Medulla oblongata (tissue), 1 donor: ENCODE results near the gene BCL6.

Source experiments
- DNase-seq: peaks from one replicate; pipeline ENCODE4 v3.0.0-alpha.2; 2015; ENCODE audit errors: extremely low spot score

BCL6 gene

DNA sequence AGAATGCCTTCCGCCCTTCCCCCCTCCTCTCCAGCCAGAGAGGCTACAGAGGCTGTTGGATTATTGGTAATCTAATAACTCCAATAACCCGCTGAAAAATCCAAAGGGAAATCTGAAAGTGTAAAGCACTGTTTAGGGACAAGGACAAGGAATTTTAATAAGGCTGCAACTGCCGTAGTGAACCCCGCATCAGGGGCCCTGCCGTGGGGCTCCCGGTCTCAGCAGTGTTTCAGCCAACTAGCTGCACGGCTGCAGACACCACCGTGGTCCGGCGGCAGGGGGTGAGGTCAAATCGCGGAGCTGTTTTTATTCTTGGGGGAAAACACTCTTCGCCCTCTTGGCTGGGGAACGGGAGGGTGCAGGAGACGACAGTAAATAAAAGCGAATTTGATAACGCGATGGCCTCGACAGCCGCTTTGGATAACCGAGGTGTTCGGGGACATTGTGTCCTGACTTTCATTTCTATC is 6.1 kb downstream of the BCL6 start:
- peak; percentile 68 for DNase-seq

DNA sequence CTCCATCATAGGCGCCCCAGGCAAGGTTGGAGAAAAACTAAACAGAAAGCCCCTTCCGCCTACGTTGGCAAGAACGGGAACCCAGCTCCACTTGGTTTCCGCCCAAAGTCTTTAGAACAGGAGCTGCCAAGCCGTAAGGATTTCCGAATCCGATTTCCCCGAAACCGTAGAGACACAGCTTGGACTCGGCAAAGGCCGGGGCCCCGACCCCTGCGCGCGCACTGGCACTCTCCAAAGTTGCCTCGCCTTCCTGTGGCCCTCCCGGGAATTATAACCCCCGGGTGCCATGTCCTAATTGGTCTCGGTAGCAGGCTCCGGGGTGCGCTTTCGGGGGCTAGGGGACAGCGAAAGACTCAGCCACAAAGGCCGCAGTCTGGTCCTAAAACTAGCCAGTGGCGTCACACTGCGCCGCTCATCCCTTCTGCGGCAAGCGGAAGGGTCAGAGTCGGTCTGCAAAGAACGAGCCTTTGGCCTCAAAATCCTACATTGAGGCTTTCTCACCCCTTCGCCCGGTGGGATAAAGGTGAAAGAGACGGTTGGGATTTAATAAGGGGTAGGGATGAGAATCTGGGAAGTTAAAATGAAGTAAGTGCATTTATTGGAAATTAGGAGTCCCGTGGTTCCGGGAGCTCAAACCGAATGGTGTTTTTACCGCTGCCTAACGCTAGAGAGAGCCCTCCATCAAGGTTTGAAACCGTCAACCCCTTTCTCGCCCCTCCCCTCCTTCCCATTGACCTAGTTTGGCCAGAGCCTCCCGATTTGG is 6.8 kb downstream of the BCL6 start:
- DNase-seq = peak; percentile 98

DNA sequence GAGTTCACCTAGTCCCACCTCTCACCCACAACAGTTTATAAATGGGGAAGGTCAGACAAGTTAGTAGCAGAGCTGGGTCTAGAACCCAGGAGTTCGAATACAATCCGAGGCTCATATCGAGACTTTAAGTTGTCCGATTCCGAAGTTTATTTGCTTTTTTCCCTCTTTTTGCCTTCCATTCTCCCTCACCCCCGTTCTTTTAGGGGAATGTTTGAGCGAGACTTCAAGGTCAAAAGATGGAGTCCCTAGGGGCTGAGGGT is 7.3 kb downstream of the BCL6 start:
- peak; percentile 67 for DNase-seq

DNA sequence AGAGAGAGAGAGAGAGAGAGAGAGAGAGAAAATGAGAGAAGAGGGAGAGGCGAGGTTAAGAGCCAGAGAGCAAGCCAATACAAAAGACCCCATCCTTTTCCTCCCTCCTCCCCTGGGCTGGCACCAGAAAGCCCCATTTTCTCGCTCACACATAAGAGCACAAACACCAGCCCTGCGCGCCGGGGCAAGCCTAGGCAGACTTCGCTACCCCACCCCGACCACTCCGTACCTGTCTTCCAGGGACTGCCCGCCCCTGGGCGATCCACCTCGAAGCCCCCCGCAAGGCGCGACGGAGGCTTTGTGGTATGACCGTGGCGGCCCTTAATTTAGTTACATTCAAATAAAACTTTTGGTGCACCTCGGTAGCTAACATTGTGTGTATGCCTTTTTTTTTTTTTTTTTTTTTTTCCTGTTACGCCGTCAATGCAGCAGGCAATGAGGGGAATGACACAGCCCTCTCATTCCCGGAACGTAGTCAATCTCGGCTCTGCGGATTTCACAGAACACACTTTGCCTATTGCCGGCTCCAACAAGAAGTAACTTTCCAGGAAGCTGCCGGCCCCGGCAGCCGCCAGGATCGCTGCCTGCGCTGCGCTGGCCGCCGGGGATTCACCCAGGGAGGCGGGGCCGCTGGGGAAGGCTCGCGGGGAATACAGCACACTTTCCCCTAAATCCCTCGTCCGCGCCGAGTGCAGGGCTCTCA is 7.7 kb downstream of the BCL6 start:
- DNase-seq = peak; percentile 57

DNA sequence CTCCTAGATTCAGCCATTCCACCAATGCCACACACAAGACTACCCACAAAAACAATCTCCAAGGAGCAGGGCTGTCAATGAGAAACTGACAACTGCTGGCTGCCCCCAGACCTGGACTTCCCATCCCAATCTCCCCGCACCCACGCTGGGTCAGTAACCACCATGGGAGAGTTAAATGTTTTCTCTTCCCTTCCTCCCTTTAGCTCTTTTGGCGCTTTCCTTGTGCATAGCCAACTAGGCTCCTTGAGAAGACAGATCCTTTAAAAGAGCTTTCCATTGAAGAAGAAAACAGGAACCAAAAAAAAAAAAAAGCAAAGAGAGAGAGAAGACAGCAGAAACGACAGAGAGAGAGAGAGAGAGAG is 8.3 kb downstream of the BCL6 start:
- peak; percentile 49 for DNase-seq

DNA sequence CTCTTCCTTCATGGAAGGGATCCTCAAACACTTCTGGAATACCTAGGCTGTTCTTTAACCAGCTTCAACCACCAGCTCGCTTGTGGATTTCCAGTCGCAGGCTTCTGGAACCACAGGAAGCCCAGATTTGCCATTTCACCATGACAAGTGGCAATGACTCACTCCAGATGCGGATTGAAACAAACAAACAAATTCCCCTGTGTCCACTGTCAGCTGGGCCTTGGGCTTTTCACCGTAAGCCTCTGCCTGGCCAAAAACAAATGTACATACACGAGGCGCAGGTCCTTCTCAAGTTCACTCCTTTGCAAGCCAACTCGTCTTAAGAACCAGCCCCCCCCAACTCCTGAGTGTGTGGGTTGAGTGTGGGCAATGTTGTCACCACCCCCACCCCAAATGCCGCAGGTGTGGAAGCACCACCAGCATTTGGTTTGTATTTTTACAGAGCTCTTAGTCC is 8.8 kb downstream of the BCL6 start:
- DNase-seq = peak; percentile 46

DNA sequence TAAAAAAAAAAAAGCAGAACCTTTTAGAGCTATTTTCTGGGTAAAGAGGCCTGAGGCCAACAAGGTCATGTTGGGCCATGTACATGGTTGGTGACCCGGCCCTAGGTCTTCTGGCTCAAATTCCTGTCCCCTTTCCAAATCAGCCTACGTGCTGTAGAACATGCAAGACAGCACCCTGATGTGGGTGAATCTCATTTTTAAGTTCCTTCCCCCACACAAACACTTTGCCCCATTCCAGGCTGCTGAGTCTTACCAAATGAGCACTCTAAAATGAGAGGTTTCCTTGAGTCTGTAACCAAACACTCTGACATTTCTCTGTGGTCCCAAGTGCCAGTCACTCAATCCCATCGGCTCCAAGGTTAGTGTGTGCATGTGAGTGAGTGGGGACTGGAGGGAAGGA is 9.4 kb downstream of the BCL6 start:
- peak; percentile 33 for DNase-seq

DNA sequence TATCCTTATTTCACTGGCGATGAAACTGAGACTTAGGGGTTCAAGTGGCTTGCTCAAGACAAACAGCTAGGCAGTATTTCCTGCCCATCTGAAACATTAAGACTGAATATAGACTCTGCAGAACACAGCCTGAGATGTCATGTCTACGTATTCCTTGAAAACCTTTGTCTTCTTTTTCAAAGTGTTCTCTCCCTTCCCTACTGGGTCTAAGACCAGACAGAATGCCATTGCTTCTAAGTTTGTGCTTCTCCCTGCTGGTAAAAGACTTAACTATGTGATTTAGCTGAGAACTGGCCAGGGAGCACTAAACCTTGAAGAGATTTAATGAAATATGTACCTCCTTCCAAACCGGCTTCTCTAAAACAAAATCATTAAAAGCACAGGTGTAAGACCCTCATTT is 9.9 kb downstream of the BCL6 start:
- no peak for DNase-seq

DNA sequence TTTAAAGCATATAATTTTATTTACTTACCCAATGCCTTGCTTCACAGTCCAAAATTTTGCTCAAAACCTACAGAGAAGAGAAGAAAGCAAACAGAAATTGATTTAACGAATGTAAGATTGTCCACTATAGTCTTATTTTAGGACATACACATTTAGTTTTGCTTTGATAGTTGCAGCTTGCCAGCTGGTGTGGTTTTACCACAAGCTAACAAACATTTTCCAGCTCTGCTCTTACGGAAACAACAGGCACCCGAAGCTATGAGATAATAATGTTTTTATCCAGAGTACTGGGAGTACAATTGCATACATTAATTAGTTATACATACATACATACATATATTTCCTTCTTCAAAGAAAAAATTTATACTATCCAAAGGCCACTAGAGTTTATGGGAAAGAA is 10.4 kb downstream of the BCL6 start:
- no peak for DNase-seq

DNA sequence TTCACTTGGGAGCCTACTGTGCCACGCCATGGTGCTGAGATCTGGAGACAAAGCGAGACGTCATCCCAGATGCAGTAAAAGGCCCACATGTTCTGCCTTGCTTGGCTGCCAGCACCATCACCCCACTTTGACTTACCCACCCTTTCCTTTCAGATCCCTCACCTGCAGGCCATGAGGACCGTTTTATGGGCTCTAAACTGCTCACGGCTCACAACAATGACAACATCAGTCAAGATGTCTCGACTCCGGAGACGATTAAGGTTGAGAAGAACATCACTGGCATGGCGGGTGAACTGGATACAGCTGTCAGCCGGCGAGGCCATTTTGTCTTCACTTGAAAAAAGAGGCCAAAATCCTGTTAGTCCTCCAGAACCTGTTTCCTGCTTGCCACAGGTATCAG is 11.9 kb downstream of the BCL6 start:
- no peak for DNase-seq

DNA sequence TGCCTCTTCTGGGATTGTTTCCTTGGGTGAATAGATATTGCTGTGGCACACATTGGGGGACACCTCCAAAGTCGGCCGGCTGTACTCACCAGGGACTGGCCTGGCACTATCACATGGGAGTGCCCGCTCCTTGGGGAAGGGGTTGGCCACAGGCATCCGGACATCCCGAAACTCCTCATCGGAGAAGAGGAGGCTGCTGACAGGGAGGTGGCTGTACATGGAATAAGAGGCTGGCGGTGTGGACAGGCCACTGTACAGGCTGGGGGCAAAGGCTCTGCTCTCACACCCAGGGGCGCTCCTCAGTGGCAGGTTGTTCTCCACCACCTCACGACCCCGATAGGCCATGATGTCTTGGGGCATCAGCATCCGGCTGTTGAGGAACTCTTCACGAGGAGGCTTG is 15.7 kb downstream of the BCL6 start:
- no peak for DNase-seq

DNA sequence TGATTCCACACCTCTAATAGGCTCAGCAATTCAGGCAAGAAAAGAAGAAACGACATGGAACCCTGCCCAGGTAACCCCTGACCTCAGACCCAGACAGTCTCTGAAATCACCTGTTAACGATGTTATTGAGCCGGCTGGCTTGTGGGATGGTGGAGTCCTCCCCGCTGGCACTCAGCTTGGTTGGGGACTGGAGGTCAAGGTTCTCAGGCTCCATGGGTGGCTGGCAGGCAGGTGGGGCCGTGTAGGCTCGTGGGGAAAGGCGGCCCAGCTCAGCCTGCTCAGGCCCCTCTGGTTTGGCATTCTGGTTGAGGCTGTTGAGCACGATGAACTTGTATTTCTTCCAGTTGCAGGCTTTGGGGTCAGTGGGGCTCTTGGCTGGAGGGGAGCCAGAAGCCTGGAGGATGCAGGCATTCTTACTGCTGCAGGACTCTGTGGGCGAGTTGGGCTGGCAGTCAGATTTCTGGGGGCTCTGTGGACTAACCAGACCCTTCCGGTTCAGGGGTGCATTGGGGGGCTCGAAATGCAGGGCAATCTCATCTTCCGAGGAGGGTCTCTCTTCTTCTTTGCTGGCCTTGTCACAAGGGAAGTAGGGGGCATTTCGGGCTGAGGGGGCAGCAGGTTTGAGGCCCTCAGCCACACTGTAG is 16.2 kb downstream of the BCL6 start:
- DNase-seq = no peak

DNA sequence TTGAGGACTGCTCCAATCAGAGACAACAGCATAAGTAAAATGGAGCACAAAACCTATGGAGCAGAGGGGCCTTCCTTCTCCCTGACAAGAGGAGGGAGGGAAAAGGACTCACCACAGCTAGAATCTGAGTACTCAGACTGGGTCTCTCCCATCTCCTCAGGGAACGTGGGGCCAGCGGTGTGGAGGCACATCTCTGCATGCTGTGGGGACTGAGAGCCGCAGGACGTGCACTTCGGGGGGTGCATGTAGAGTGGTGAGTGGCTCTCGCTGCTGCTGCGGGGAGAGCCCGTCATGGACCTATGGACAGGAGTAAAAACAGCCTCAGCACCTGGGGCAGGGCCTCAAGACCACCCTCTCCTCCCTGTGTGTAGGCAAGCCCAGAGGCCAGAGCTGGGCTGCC is 17.0 kb downstream of the BCL6 start:
- no peak for DNase-seq

DNA sequence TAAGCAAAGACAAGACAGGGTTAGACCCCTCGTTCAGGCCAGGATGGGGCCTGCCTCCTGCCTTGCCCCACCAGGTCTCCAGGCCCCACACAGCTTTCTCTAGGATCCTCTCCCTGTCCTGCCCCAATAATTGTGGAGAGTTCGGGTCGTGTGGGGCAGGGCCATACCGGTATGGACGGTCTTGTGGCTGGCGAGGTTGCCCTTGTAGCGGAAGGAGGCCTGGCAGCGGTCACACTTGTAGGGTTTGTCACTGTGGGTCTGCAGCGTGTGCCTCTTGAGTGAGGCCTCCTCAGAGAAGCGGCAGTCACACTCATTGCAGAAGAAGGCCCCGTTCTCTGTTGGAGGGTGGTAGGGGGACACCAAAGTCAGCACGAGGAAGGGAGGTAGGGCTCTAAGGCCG is 18.7 kb downstream of the BCL6 start:
- DNase-seq = no peak

DNA sequence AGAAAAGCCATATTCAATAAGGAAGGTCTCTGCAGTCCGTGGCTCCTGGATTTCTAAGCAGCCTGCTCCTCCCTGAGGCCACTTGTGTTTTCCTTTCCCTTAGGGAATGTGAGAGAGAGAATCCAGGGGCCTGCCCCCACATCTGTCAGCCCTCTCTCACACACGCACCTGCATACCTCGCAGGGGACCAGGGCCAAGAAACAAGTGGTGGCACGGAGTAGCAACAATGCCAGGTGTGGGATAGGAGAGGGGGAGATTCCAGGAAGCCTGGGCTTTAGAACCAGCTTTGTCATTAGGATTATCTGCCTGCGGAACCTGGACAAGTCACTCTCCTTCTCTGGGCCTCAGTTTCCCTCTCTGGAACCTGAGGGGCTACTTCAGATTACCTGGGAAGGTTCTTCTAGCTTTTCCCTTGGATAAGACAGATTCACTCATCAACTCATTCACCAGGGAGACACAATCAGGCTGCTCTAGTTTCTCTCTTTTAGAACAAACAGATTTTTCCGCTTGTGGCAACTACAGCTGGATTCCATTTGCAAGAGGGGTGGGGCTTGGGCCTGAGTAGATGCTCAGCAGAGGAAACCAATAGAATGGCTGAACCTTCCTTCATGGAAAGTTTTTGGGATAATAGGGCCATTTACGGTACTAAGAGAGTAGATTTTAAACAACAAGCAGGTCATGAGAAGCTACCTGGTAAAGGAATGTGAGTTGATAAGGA is 19.5 kb downstream of the BCL6 start:
- no peak for DNase-seq

DNA sequence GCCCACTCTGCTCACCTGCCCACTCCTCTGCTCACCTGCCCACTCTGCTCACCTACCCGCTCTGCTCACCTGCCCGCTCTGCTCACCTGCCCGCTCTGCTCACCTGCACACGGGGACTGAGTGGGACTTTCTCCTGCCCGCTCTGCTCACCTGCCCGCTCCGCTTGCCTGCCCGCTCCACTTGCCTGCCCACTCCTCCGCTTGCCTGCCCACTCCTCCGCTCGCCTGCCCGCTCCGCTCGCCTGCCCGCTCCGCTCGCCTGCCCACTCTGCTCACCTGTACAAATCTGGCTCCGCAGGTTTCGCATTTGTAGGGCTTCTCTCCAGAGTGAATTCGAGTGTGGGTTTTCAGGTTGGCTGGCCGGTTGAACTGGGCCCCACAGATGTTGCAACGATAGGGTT is 20.0 kb downstream of the BCL6 start:
- DNase-seq = no peak

DNA sequence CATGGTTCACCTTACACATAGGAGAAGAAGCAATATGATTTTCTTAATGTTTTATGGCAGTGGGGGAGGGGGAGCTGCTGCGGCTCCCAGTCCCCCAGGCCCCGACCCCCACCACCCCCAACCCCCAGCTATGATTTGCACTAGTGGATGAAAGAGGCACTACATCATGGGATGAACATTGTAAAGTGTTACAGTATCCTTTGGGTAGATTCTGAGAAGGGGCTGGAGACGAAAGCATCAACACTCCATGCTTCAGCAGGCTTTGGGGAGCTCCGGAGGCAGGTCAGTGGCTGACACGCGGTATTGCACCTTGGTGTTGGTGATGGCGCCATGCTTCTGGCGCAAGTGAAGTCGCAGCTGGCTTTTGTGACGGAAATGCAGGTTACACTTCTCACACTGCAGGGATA is 23.1 kb downstream of the BCL6 start:
- no peak for DNase-seq

DNA sequence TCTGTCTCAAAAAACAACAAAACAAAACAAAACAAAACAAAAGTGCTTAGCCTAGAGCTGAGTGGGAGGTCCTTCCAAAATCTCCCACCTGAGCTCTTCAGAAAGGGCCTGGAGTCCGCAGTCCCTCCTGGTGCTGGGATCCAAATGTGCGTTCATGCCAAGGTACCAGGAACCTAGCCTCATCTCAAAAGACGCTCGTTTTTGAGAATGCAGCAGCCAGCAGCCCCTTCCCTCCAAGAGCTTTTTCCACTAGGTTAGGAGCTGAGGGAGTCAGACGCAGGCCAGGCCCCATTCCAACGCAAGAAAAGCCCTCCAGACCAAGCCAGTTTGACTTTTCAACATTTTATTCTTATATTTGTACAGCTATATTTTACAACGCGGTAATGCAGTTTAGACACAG is 24.2 kb downstream of the BCL6 start:
- no peak for DNase-seq

DNA sequence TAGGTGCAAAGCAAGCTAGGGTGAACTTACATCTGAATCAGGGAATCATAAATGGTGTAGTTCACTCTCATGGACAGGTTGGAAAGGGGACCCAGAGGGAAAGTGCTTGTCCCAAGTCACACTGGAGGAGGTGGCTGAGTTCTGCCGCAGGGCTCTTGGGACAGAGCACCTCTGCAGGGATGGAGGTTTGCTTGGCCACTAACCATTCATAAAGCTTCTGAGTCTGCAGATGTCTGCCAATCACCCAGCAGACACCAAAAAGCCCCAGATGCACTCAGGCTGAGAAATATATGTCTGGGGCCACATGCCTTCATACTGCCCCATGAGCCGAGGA is 25.0 kb downstream of the BCL6 start:
- DNase-seq = no peak

DNA sequence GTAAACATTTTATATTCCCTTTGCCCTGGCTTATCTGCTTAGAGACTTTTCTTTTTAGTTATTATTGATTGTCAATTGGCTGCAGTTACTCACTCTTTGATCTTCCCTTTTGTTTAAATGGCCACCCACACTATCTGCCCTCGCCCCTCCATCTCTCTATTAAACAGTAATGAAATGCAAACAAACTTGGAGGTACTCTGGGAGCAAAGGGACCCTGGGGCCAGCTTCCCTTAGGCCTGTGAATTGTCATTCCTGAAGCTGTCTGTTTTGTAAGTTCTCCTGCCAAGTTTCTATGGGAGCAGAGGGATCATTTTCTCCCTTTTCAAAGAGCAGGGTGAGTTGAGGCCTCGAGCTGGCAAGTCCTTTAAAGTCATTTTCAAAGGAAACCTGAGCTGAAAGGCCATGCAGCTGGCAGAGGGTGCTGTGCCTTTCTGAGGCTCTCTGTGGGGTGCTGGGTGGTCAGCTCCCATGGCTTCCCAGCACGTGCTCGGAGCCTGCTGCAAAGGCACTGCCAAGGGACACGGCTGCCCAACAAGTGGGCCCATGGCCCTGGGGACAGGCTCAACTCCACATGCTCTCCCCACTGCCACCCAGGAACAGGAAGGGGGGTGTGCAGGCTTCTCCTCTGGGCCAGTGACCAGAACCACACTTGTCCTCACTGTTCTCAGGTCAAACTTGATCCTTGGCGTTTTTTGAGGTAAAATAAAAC is 25.5 kb downstream of the BCL6 start:
- DNase-seq = peak; percentile 78

DNA sequence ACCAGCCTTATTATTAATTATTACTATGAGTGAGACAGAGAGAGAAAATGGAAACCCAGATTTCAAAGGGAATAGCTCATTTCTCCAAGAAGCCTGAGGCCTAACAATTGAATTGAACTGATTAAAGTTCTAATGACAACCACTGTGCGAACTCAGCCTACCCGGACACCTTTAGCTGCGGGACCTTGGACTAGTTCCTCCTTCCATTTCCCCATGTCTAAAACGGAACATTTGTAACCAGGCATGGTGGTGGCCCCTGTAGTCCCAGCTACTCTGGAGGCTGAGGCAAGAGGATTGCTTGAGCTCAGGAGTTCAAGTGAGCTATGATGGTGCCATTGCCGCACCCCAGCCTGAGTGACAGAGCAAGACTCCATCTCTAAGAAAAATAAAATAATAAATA is 26.5 kb downstream of the BCL6 start:
- no peak for DNase-seq

DNA sequence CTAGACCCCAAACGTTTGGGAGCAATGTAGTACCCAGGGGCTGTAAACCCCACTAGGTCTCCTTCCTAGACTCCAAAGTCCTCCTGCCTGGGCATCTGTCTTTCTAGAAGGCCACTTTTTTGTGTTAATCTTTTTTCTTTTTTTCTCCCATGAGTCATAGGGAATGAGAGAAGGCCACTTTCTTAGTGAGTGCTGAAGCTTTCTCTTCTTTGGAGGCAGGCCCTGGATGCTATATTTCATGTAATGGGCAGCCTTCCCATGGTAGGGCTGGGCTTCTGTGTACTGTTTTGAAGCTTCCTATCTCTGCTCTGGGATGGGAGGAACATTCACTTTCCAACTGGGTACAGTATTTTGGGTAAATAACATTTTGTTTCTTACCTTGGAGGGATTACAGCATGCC is 27.7 kb downstream of the BCL6 start:
- no peak for DNase-seq
